HCT116 (cell line): ENCODE data around the gene ZFHX3. TPM values are rescaled to one million over a fixed set of nuclear protein-coding genes. Genes with fewer than 3 reads are reported as not detected.

Source experiments
- ATAC-seq: fragments of 200-7000 bp; cut with Tn5 transposase; 2 replicates; pipeline ENCODE4 v1.9.1; 2020; ENCODE audit warnings: mild to moderate bottlenecking, moderate library complexity
- BruUV-seq: library from RNA; stranded (reverse); fragments of 400-500 nt; replicated peaks from 2 replicates; lab custom pipeline; 2021; lab: Mats Ljungman, UMichigan
- CTCF ChIA-PET: fragments of 300-600 bp; sonication (Branson Sonifier 250); formaldehyde crosslinking; loops from one replicate; lab custom pipeline; 2021; ENCODE audit warnings: antibody characterized with exemption; lab: Charles Lee
- POLR2A ChIA-PET: fragments of 300-600, 350-600 bp; sonication (Branson Sonifier 250); formaldehyde crosslinking; loops from one replicate; lab custom pipeline; 2021; ENCODE audit warnings: antibody characterized with exemption; lab: Charles Lee
- RAD21 ChIA-PET, 2 experiments: fragments of 300-600 bp; sonication (Branson Sonifier 250); formaldehyde crosslinking; loops; one replicate each; lab custom pipeline; 2023; ENCODE audit warnings: low total read pairs in 2 of 2; ENCODE audit not compliant: uncharacterized antibody in 2 of 2, unreplicated experiment in 2 of 2, low non-redundant PET in 1 of 2; lab: Charles Lee
- DNase-seq: peaks from one replicate; pipeline ENCODE4 v3.0.0-alpha.2; 2010; ENCODE audit warnings: low read depth, low spot score
- H2AFZ ChIP-seq: fragments of 200-600 bp; shearing (Covaris generic), sonication (generic); 2 replicates; pipeline ENCODE4 v1.6.1; 2017; ENCODE audit warnings: low read depth, mixed run types, mixed read lengths, antibody characterized with exemption, low read length; ENCODE audit not compliant: poor library complexity, severe bottlenecking
- H3K27ac ChIP-seq: 2 replicates; pipeline ENCODE4 v1.5.1; 2012; ENCODE audit warnings: low read depth, low read length
- H3K27me3 ChIP-seq: fragments of 200-600 bp; sonication (generic); 2 replicates; pipeline ENCODE4 v1.6.1; 2016; ENCODE audit warnings: mixed run types, low read length, mixed read lengths; ENCODE audit not compliant: insufficient read depth
- H3K36me3 ChIP-seq, 2 experiments: fragments of 200-500 bp in 1 of 2; fragments of 200-600 bp in 1 of 2; sonication (Bioruptor generic) in 1 of 2; sonication (generic) in 1 of 2; 2 replicates each; pipeline versions ENCODE4 v1.5.1 to v1.6.1; 2014 to 2016; ENCODE audit warnings: low read length in 2 of 2, inconsistent platforms in 1 of 2, mixed read lengths in 1 of 2, mixed run types in 1 of 2; ENCODE audit not compliant: insufficient read depth in 2 of 2, control insufficient read depth in 1 of 2
- H3K4me1 ChIP-seq, 2 experiments: fragments of 200-600 bp in 1 of 2; sonication (generic) in 1 of 2; 2 replicates each; pipeline versions ENCODE4 v1.5.1 to v1.6.1; 2012 to 2017; ENCODE audit warnings: low read length in 2 of 2, inconsistent platforms in 1 of 2, mild to moderate bottlenecking in 1 of 2, mixed read lengths in 1 of 2, mixed run types in 1 of 2, moderate library complexity in 1 of 2; ENCODE audit not compliant: insufficient read depth in 2 of 2, control insufficient read depth in 1 of 2
- H3K4me2 ChIP-seq: fragments of 200-600 bp; sonication (generic); 2 replicates; pipeline ENCODE4 v1.6.1; 2017; ENCODE audit warnings: mixed run types, low read length, mixed read lengths
- H3K4me3 ChIP-seq, 2 experiments: fragments of 200-600 bp in 1 of 2; sonication (generic) in 1 of 2; replicated peaks in 1 of 2; 2 replicates each; pipeline ENCODE4 v1.5.1; 2011 to 2016; ENCODE audit warnings: low read length in 2 of 2, control low read depth in 1 of 2, low read depth in 1 of 2, mild to moderate bottlenecking in 1 of 2, mixed read lengths in 1 of 2, mixed run types in 1 of 2
- H3K79me2 ChIP-seq: fragments of 200-600 bp; sonication (generic); 2 replicates; pipeline ENCODE4 v1.6.1; 2017; ENCODE audit warnings: mild to moderate bottlenecking, mixed run types, low read length, moderate library complexity, mixed read lengths; ENCODE audit not compliant: insufficient read depth
- H3K9ac ChIP-seq: fragments of 200-600 bp; sonication (generic); 2 replicates; pipeline ENCODE4 v1.6.1; 2016; ENCODE audit warnings: low read length, mixed read lengths
- H3K9me2 ChIP-seq: fragments of 200-600 bp; sonication (generic), shearing (Covaris generic); 2 replicates; pipeline ENCODE4 v1.6.1; 2017; ENCODE audit warnings: mixed run types, mild to moderate bottlenecking, moderate library complexity; ENCODE audit not compliant: insufficient read depth
- H3K9me3 ChIP-seq, 2 experiments: fragments of 200-500 bp in 1 of 2; fragments of 200-600 bp in 1 of 2; sonication (Bioruptor generic) in 1 of 2; sonication (generic) in 1 of 2; 2 replicates each; pipeline ENCODE4 v1.6.1; 2014 to 2017; ENCODE audit warnings: low read length in 2 of 2, mixed read lengths in 2 of 2, inconsistent platforms in 1 of 2, low read depth in 1 of 2, mild to moderate bottlenecking in 1 of 2, mixed run types in 1 of 2, moderate library complexity in 1 of 2; ENCODE audit not compliant: control insufficient read depth in 1 of 2, insufficient read depth in 1 of 2
- H4K20me1 ChIP-seq: fragments of 200-600 bp; sonication (generic), shearing (Covaris generic); 2 replicates; pipeline ENCODE4 v1.6.1; 2017; ENCODE audit warnings: mixed run types, mild to moderate bottlenecking, moderate library complexity; ENCODE audit not compliant: insufficient read depth
- CBX3 ChIP-seq: IDR thresholded peaks from 2 replicates; pipeline ENCODE4 v1.6.1; 2012; ENCODE audit warnings: low read depth
- CEBPB ChIP-seq: IDR thresholded peaks from 2 replicates; pipeline ENCODE4 v1.6.1; 2012; ENCODE audit warnings: low read depth
- EGR1 ChIP-seq: IDR thresholded peaks from 2 replicates; pipeline ENCODE4 v1.6.1; 2012; ENCODE audit warnings: low read depth
- ELF1 ChIP-seq: IDR thresholded peaks from 2 replicates; pipeline ENCODE4 v1.6.1; 2012; ENCODE audit warnings: low read depth, borderline replicate concordance
- EZH2 ChIP-seq: fragments of 200-600 bp; sonication (generic); IDR thresholded peaks from 2 replicates; pipeline ENCODE4 v1.6.1; 2017; ENCODE audit warnings: antibody characterized with exemption, mixed run types
- EZH2phosphoT487 ChIP-seq: fragments of 200-600 bp; IDR thresholded peaks from 2 replicates; pipeline ENCODE4 v1.6.1; 2018; ENCODE audit warnings: antibody characterized with exemption, borderline replicate concordance
- FOSL1 ChIP-seq: IDR thresholded peaks from 2 replicates; pipeline ENCODE4 v1.6.1; 2012; ENCODE audit warnings: low read depth
- JUND ChIP-seq: IDR thresholded peaks from 2 replicates; pipeline ENCODE4 v1.6.1; 2012
- MAX ChIP-seq: IDR thresholded peaks from 2 replicates; pipeline ENCODE4 v1.6.1; 2012
- POLR2A ChIP-seq: IDR thresholded peaks from 2 replicates; pipeline ENCODE4 v1.7.0; 2011; ENCODE audit warnings: borderline replicate concordance; ENCODE audit not compliant: insufficient read depth, insufficient read length; ENCODE audit errors: extremely low read depth
- POLR2AphosphoS5 ChIP-seq: IDR thresholded peaks from 2 replicates; pipeline ENCODE4 v1.6.1; 2011; ENCODE audit warnings: mild to moderate bottlenecking, low read depth, low read length, moderate library complexity
- RAD21 ChIP-seq: IDR thresholded peaks from 2 replicates; pipeline ENCODE4 v1.6.1; 2012; ENCODE audit warnings: low read depth, mild to moderate bottlenecking
- SIN3A ChIP-seq: IDR thresholded peaks from 2 replicates; pipeline ENCODE4 v1.6.1; 2012; ENCODE audit warnings: low read depth
- SP1 ChIP-seq: IDR thresholded peaks from 2 replicates; pipeline ENCODE4 v1.6.1; 2012; ENCODE audit warnings: low read depth
- YY1 ChIP-seq: IDR thresholded peaks from 2 replicates; pipeline ENCODE4 v1.6.1; 2011; ENCODE audit warnings: low read length, low read depth, moderate library complexity, mild to moderate bottlenecking; ENCODE audit not compliant: insufficient replicate concordance; ENCODE audit errors: extremely low read depth
- ZFX ChIP-seq: fragments of 450-650 bp; IDR thresholded peaks from 2 replicates; pipeline ENCODE4 v1.6.1; 2017
- ZNF274 ChIP-seq: fragments of 200-500 bp; sonication (Bioruptor generic); IDR thresholded peaks from 2 replicates; pipeline ENCODE4 v1.6.1; 2014; ENCODE audit warnings: mild to moderate bottlenecking, low read depth, low read length, inconsistent platforms
- intact Hi-C: fragments of 100-400 bp; cut with micrococcal nuclease; formaldehyde crosslinking; loops from 2 replicates; pipeline ENCODE4 v1.10.0; 2022
- total RNA-seq: library from RNA; stranded (reverse); gene quantifications from one replicate; pipeline ENCODE4 v1.2.1, GENCODE V29; 2021; ENCODE audit not compliant: unreplicated experiment
- TF ChIP-seq, protein P1 (sequence below), 3 experiments: fragments of 200-600 bp in 1 of 3; sonication (generic) in 1 of 3; IDR thresholded peaks in 2 of 3; conservative IDR thresholded peaks in 1 of 3; 2 replicates each; pipeline ENCODE4 v1.5.1; 2012 to 2017; ENCODE audit warnings: low read depth in 2 of 3, low read length in 2 of 3, antibody characterized with exemption in 1 of 3, borderline replicate concordance in 1 of 3, control low read depth in 1 of 3, mild to moderate bottlenecking in 1 of 3, mixed read lengths in 1 of 3, mixed run types in 1 of 3, moderate library complexity in 1 of 3; ENCODE audit not compliant: insufficient read depth in 1 of 3
- TF ChIP-seq, protein P2 (sequence below): IDR thresholded peaks from 2 replicates; pipeline ENCODE4 v1.6.1; 2012
- TF ChIP-seq, protein P3 (sequence below): IDR thresholded peaks from 2 replicates; pipeline ENCODE4 v1.6.1; 2011; ENCODE audit warnings: mild to moderate bottlenecking, low read length, moderate library complexity; ENCODE audit not compliant: insufficient replicate concordance; ENCODE audit errors: extremely low read depth

The ZFHX3 gene
- total RNA-seq, 1 experiment from 2014 or later, result 6.3 TPM

- BruUV-seq, result no TSS peak
- no peak for DNase-seq
- no peak overlapping the region for H2AFZ ChIP-seq
- no peak for TF ChIP-seq POLR2A
- no peak for TF ChIP-seq YY1
- TF ChIP-seq SP1, result no peak
- no peak for TF ChIP-seq JUND
- TF ChIP-seq SIN3A, result no peak
- no peak for TF ChIP-seq MAX
- TF ChIP-seq ELF1, result no peak
- no peak for TF ChIP-seq CEBPB
- no peak for TF ChIP-seq EZH2phosphoT487
- no peak for TF ChIP-seq RAD21
- TF ChIP-seq, protein P1, sequence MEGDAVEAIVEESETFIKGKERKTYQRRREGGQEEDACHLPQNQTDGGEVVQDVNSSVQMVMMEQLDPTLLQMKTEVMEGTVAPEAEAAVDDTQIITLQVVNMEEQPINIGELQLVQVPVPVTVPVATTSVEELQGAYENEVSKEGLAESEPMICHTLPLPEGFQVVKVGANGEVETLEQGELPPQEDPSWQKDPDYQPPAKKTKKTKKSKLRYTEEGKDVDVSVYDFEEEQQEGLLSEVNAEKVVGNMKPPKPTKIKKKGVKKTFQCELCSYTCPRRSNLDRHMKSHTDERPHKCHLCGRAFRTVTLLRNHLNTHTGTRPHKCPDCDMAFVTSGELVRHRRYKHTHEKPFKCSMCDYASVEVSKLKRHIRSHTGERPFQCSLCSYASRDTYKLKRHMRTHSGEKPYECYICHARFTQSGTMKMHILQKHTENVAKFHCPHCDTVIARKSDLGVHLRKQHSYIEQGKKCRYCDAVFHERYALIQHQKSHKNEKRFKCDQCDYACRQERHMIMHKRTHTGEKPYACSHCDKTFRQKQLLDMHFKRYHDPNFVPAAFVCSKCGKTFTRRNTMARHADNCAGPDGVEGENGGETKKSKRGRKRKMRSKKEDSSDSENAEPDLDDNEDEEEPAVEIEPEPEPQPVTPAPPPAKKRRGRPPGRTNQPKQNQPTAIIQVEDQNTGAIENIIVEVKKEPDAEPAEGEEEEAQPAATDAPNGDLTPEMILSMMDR (IDR thresholded peaks at IDR 0.05 in 2 of 3, conservative IDR thresholded peaks at IDR 0.05 in 1 of 3; ENCODE audit: borderline replicate concordance in 1 of 3, insufficient read depth in 1 of 3, low read depth in 2 of 3, low read length in 2 of 3), result no peak
- TF ChIP-seq EZH2, result no peak
- TF ChIP-seq POLR2AphosphoS5, result no peak
- TF ChIP-seq, protein P2, sequence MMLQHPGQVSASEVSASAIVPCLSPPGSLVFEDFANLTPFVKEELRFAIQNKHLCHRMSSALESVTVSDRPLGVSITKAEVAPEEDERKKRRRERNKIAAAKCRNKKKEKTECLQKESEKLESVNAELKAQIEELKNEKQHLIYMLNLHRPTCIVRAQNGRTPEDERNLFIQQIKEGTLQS, result no peak
- TF ChIP-seq EGR1, result no peak
- no peak for TF ChIP-seq ZNF274
- TF ChIP-seq, protein P3, sequence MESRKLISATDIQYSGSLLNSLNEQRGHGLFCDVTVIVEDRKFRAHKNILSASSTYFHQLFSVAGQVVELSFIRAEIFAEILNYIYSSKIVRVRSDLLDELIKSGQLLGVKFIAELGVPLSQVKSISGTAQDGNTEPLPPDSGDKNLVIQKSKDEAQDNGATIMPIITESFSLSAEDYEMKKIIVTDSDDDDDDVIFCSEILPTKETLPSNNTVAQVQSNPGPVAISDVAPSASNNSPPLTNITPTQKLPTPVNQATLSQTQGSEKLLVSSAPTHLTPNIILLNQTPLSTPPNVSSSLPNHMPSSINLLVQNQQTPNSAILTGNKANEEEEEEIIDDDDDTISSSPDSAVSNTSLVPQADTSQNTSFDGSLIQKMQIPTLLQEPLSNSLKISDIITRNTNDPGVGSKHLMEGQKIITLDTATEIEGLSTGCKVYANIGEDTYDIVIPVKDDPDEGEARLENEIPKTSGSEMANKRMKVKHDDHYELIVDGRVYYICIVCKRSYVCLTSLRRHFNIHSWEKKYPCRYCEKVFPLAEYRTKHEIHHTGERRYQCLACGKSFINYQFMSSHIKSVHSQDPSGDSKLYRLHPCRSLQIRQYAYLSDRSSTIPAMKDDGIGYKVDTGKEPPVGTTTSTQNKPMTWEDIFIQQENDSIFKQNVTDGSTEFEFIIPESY, result no peak
- TF ChIP-seq CBX3, result no peak
- TF ChIP-seq ZFX, result no peak
- no peak for TF ChIP-seq FOSL1
- TF ChIP-seq, all 23 proteins: peak for 0
- CTCF ChIA-PET, result no interaction called here
- Histone ChIP-seq H3K9me3 (no peaks in the 10 kb centered on the region), H3K27me3 (no peaks in the 10 kb centered on the region), H3K79me2 (no peaks in the 10 kb centered on the region), H3K4me1 (no peaks in the 10 kb centered on the region), H3K4me3 (no peak overlapping the region), H3K36me3 (no peaks in the 10 kb centered on the region), H3K27ac (no peak overlapping the region), H3K9ac (no peak overlapping the region), H4K20me1 (no peaks in the 10 kb centered on the region), H3K9me2 (no peaks in the 10 kb centered on the region), H3K4me2 (no peak overlapping the region)
- intact Hi-C loops, result no loop called here
- RAD21 ChIA-PET, result no interaction called here
- no peak for ATAC-seq
- POLR2A ChIA-PET, result no interaction called here
These were observed 130.9 kb downstream of the ZFHX3 start for GRCh38 chr16:72917051-72917450.
